ENCODE results near the gene INAVA. TPM values are rescaled to one million over a fixed set of nuclear protein-coding genes. Genes with fewer than 3 reads are reported as not detected.
"Not testable (repeated sequence)": the region's sequence is repeated elsewhere in the genome, so short reads cannot be mapped to it uniquely, and the experiment has no call there.

Gene INAVA
- total and polyA plus RNA-seq, 2 experiments from 2014 or later: 25.3 to 43.9 TPM

DNA sequence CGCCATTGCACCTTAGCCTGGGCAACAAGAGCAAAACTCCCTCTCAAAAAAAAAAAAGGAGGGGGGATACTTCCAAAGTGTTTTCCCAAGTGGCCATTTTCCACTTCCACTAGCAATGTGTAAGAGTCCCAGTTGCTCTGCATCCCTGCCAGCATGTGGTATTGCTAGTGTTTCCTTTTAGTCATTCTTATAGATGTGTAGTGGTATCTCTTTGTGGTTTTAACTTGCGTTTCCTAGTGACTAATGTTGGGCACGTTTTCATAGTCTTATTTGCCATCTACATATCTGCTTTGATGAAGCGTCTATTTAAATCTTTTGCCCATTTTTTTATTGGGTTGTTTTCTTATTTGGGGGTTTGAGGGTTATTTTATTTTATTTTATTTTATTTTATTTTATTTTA is 31.1 kb downstream of the INAVA start (continued):
- TF ChIP-seq, protein P1, sequence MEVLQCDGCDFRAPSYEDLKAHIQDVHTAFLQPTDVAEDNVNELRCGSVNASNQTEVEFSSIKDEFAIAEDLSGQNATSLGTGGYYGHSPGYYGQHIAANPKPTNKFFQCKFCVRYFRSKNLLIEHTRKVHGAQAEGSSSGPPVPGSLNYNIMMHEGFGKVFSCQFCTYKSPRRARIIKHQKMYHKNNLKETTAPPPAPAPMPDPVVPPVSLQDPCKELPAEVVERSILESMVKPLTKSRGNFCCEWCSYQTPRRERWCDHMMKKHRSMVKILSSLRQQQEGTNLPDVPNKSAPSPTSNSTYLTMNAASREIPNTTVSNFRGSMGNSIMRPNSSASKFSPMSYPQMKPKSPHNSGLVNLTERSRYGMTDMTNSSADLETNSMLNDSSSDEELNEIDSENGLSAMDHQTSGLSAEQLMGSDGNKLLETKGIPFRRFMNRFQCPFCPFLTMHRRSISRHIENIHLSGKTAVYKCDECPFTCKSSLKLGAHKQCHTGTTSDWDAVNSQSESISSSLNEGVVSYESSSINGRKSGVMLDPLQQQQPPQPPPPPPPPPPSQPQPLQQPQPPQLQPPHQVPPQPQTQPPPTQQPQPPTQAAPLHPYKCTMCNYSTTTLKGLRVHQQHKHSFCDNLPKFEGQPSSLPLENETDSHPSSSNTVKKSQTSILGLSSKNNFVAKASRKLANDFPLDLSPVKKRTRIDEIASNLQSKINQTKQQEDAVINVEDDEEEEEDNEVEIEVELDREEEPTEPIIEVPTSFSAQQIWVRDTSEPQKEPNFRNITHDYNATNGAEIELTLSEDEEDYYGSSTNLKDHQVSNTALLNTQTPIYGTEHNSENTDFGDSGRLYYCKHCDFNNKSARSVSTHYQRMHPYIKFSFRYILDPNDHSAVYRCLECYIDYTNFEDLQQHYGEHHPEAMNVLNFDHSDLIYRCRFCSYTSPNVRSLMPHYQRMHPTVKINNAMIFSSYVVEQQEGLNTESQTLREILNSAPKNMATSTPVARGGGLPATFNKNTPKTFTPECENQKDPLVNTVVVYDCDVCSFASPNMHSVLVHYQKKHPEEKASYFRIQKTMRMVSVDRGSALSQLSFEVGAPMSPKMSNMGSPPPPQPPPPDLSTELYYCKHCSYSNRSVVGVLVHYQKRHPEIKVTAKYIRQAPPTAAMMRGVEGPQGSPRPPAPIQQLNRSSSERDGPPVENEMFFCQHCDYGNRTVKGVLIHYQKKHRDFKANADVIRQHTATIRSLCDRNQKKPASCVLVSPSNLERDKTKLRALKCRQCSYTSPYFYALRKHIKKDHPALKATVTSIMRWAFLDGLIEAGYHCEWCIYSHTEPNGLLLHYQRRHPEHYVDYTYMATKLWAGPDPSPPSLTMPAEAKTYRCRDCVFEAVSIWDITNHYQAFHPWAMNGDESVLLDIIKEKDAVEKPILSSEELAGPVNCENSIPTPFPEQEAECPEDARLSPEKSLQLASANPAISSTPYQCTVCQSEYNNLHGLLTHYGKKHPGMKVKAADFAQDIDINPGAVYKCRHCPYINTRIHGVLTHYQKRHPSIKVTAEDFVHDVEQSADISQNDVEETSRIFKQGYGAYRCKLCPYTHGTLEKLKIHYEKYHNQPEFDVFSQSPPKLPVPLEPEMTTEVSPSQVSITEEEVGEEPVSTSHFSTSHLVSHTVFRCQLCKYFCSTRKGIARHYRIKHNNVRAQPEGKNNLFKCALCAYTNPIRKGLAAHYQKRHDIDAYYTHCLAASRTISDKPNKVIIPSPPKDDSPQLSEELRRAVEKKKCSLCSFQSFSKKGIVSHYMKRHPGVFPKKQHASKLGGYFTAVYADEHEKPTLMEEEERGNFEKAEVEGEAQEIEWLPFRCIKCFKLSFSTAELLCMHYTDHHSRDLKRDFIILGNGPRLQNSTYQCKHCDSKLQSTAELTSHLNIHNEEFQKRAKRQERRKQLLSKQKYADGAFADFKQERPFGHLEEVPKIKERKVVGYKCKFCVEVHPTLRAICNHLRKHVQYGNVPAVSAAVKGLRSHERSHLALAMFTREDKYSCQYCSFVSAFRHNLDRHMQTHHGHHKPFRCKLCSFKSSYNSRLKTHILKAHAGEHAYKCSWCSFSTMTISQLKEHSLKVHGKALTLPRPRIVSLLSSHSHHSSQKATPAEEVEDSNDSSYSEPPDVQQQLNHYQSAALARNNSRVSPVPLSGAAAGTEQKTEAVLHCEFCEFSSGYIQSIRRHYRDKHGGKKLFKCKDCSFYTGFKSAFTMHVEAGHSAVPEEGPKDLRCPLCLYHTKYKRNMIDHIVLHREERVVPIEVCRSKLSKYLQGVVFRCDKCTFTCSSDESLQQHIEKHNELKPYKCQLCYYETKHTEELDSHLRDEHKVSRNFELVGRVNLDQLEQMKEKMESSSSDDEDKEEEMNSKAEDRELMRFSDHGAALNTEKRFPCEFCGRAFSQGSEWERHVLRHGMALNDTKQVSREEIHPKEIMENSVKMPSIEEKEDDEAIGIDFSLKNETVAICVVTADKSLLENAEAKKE (CRISPR knock-in tag; IDR thresholded peaks at IDR 0.05): no peak
- TF ChIP-seq, protein P2, sequence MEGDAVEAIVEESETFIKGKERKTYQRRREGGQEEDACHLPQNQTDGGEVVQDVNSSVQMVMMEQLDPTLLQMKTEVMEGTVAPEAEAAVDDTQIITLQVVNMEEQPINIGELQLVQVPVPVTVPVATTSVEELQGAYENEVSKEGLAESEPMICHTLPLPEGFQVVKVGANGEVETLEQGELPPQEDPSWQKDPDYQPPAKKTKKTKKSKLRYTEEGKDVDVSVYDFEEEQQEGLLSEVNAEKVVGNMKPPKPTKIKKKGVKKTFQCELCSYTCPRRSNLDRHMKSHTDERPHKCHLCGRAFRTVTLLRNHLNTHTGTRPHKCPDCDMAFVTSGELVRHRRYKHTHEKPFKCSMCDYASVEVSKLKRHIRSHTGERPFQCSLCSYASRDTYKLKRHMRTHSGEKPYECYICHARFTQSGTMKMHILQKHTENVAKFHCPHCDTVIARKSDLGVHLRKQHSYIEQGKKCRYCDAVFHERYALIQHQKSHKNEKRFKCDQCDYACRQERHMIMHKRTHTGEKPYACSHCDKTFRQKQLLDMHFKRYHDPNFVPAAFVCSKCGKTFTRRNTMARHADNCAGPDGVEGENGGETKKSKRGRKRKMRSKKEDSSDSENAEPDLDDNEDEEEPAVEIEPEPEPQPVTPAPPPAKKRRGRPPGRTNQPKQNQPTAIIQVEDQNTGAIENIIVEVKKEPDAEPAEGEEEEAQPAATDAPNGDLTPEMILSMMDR (conservative IDR thresholded peaks at IDR 0.05; ENCODE audit: low read depth in 2 of 2): no peak
- no peak for TF ChIP-seq POLR2AphosphoS5 (IDR thresholded peaks at IDR 0.05; ENCODE audit: low read depth)

DNA sequence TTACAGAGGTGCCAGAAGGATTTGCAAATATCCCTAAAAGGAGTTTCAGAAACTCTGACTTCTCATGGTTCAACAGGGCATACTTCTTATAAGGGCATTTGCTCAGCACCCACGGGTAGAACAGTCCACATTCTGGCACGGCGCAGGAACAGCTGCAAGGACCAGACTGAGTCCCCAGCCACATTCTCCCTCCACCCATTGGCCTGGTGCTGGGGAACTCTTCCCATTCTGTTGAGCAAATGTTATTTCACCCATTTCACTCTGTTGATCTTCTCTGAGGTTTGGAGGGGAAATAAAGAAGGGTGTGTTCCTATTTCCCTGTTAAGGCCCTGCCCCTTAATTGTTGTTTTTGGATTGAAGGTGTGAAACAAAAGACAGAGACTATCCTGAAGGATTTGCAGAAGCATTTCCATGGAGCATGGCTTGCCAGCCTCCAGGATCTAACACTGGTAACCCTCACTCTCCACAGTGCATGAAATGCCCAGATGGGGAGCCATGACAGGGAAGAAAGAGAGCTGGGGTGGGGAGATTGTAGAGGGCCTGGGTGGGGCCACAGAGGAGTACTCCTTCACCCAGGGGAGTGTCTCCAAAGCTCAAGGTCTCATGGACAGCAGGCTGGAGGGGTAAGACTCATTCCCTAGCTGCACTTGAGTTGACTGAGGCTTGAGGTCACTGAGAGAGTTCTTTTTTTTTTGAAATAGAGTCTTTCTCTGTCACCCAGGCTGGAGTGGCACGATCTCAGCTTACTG is 35.0 kb downstream of the INAVA start:
- Mint-ChIP-seq H3K27me3 (ENCODE audit: insufficient read depth, low read depth, poor library complexity) (peaks cover 9% of the 10 kb centered on the region), H3K4me1 (0 out of 3 replicates have a peak, but pooled peaks cover 3% of the 10 kb centered on the region), H3K36me3 (ENCODE audit: low read depth) (no peaks in the 10 kb centered on the region), H3K27ac (no peak overlapping the region), H3K4me3 (no peak overlapping the region), H3K9me3 (no peaks in the 10 kb centered on the region)
- no peak for DNase-seq (ENCODE audit: low spot score)
- no peaks in the 10 kb centered on the region for H3K79me2 ChIP-seq (replicated peaks; ENCODE audit: insufficient read depth)
- H3K9me2 ChIP-seq (ENCODE audit: insufficient read depth): peaks cover 3% of the 10 kb centered on the region; the same call in 1 of the 2 replicates
- no peaks in the 10 kb centered on the region for H3K4me1 ChIP-seq (ENCODE audit: insufficient read depth)
- TF ChIP-seq JUNB (IDR thresholded peaks at IDR 0.05; ENCODE audit: unreplicated experiment): no peak
- no peak overlapping the region for H3K27ac ChIP-seq (ENCODE audit: low read depth)
- no peaks in the 10 kb centered on the region for H4K20me1 ChIP-seq (replicated peaks; ENCODE audit: insufficient read depth)
- no peak overlapping the region for H3K4me3 ChIP-seq
- no peak overlapping the region for H3K4me2 ChIP-seq
- no peaks in the 10 kb centered on the region for H3K36me3 ChIP-seq (ENCODE audit: insufficient read depth)
- H2AFZ ChIP-seq: no peak overlapping the region
- H3F3A ChIP-seq (replicated peaks; ENCODE audit: low read depth): no peaks in the 10 kb centered on the region
- no peaks in the 10 kb centered on the region for H3K27me3 ChIP-seq (ENCODE audit: insufficient read depth)
- ATAC-seq: no peak

DNA sequence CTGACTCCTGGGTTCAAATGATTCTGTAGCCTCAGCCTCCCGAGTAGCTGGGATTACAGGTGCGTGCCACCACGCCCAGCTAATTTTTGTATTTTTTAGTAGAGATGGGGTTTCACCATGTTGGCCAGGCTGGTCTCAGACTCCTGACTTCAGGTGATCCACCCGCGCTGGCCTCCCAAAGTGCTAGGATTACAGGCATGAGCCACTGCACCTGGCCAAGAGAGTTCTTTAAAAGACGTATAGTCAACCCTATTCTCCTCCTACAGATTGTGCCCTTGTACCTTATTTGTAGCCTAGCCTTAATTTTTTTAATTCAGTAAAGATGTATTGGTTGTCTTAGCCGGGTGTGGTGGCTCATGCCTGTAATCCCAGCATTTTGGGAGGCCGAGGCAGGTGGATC is 35.6 kb downstream of the INAVA start:
- H3K27me3 ChIP-seq (ENCODE audit: insufficient read depth); H3K36me3 Mint-ChIP-seq (ENCODE audit: low read depth); DNase-seq (ENCODE audit: low spot score); H4K20me1 ChIP-seq (replicated peaks; ENCODE audit: insufficient read depth); H3K79me2 ChIP-seq (replicated peaks; ENCODE audit: insufficient read depth); H3F3A ChIP-seq (replicated peaks; ENCODE audit: low read depth); H3K27me3 Mint-ChIP-seq (ENCODE audit: insufficient read depth, low read depth, poor library complexity); H3K27ac ChIP-seq (ENCODE audit: low read depth); H3K27ac Mint-ChIP-seq; H3K4me1 Mint-ChIP-seq; H2AFZ ChIP-seq; ATAC-seq; H3K9me3 Mint-ChIP-seq; H3K36me3 ChIP-seq (ENCODE audit: insufficient read depth); H3K9me2 ChIP-seq (ENCODE audit: insufficient read depth); H3K4me1 ChIP-seq (ENCODE audit: insufficient read depth); H3K4me3 Mint-ChIP-seq; H3K4me2 ChIP-seq; H3K4me3 ChIP-seq: not testable (repeated sequence)
